Body of pancreas (tissue), 4 donors: ENCODE measurements around the gene PSMD6.

Source experiments
- POLR2A ChIP-seq, 3 donors: fragments of 450-650 bp; IDR thresholded peaks; one replicate each; pipeline ENCODE4 v1.6.1; 2016; ENCODE audit warnings: antibody characterized with exemption in 3 of 3, mild to moderate bottlenecking in 2 of 3
- TF ChIP-seq, protein P1 (sequence below), 7 experiments: fragments of 450-650 bp in 4 of 7; fragments of 200-600 bp in 3 of 7; sonication (generic) in 3 of 7; IDR thresholded peaks; one replicate each; pipeline ENCODE4 v1.5.1; 2016 to 2019; ENCODE audit warnings: antibody characterized with exemption in 7 of 7

DNA sequence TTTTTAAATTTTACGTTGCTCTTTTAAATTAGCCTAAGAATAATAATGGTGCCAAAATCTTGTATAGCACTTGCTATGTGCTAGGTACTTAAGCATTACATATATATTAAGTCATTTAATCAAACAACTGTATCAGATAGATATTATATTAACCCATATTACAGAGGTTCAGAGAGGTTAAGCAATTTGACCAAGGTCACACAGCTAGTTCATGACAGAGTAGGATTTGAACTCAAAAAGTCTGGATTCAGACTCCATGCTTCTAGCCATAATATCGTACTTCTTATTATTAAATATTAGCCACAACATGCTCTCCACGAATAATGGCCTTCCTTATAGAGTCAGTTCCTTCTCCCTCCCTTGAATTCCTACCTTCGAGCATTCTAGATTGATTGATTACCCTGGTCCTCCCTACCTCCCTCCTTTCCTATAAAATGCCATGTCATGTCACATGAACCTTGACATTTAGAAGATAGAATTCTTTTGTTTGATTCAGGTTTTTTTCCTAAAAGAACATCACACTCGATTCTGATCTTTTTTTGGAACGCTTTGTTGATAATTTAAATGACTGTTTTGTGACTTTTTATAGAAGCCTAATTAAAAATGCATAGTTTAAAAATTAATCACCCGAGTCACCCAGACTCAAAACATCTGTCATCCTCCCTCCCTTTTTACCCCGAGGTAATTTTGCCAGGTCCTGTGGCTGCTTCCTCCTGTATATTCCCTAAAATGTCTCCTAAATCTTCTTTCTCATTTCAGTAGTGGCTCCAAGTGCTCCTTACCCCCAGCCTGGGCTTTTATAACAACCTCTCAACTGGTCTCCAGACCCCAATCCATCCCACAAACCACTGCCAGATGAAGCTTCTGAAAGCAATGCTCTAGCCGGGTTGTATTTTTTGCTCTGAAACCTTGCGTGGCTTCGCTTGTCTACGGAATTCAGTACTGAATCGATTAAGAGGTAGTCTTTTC lies 8.5 kb upstream of the PSMD6 start:
- TF ChIP-seq, protein P1, sequence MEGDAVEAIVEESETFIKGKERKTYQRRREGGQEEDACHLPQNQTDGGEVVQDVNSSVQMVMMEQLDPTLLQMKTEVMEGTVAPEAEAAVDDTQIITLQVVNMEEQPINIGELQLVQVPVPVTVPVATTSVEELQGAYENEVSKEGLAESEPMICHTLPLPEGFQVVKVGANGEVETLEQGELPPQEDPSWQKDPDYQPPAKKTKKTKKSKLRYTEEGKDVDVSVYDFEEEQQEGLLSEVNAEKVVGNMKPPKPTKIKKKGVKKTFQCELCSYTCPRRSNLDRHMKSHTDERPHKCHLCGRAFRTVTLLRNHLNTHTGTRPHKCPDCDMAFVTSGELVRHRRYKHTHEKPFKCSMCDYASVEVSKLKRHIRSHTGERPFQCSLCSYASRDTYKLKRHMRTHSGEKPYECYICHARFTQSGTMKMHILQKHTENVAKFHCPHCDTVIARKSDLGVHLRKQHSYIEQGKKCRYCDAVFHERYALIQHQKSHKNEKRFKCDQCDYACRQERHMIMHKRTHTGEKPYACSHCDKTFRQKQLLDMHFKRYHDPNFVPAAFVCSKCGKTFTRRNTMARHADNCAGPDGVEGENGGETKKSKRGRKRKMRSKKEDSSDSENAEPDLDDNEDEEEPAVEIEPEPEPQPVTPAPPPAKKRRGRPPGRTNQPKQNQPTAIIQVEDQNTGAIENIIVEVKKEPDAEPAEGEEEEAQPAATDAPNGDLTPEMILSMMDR (IDR thresholded peaks at IDR 0.05): no peak
- no peak for TF ChIP-seq POLR2A (IDR thresholded peaks at IDR 0.05)
